HG02870 (cell line): ENCODE results near the gene KDM5C.
A peak's percentile ranks its signal among the peaks of the same experiment; 100 is the strongest.
"Not testable (repeated sequence)": the region's sequence is repeated elsewhere in the genome, so short reads cannot be mapped to it uniquely, and the experiment has no call there.

Experiments used
- ATAC-seq: cut with Tn5 transposase; IDR thresholded peaks from one replicate; pipeline ENCODE4 v1.9.1; 2021; ENCODE audit warnings: mild to moderate bottlenecking, moderate library complexity; ENCODE audit not compliant: unreplicated experiment

Gene KDM5C

DNA sequence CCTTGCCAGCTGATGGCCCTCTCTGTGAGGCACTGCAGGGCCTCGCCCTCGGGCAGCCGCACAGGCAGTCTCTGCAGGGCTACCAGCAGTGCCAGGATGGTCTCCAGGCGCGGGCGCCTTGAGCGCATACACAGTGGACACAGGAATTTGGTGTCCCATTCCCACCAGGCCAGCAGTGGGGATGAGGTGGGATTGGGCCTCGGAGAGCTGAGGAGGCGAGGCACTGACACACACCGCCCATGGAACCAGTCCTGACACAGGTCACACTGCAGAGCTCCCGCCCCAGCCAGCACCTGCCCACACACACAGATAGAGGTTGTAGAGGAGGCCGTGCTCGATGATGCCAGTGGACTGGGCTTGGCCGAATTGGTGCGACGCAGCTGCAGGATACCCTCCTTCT, 30.7 kb downstream of the KDM5C start:
- no peak for ATAC-seq

DNA sequence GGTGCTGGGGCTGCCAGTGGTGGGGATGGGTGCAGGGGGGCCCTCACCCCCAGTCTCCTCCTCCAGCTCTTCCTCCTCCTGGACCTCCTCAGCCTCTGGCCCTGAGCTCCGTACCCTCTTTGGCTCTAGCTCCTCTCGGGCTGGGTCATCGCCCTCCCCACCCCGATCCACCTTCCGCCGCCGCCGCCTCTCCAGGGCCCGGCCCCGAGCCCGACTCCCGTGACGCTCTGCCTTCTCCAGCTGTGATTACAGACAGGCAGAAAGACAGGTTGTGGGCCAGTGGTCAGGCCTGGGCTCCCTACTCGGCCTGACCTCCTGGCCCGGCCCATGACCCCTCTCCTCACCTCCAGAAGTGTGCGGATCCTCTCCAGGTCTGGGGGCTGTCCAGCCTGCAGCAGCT, 31.9 kb downstream of the KDM5C start:
- ATAC-seq: no peak

DNA sequence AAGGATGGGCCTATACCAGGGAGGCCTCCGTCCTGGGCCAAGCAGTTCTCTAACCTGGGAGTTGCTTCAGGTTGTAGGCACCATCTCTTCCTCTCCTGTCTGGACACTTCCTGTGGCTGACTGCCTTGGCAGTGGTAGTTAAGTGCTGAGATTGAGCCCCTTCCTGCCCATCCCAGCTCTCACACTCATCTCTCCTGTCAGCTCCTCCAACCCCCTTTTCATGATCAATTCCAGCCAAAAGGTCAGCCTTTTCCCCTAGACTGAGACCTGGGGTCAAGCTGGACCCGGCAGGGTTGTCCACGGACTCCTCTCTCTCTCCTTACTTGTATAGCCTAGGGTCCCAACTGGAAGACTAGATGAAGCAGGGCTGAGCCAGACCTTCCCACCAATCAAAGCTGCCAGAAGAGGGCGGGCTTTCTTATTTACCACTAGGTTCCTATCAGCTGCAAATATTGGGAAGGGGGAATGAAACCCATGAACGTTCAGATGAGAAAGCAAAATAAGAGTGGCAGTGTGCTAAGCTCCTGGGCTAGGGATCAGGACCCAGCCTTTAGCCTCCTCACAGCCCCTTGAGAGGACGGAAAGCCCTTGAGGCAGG, 34.5 kb downstream of the KDM5C start:
- ATAC-seq: no peak

DNA sequence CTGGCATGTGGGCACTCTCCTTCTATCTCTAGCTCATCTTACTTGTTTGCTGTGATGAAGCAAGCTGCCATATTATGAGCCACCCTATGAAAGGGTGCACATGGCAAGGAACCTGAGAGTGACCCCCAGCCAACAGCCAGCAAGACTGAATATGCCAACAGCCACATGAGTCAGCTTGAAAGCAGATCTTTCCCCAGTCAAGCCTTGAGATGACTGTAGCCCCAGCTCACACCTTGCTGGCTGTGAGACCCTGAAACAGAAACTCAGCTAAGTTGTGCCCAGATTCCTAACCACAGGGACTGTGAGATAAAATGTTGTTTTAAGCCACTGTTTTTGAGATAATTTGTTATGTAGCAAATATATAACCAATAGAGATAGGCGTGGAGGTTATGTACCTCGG, 36.2 kb downstream of the KDM5C start:
- peak; percentile 77 for ATAC-seq

DNA sequence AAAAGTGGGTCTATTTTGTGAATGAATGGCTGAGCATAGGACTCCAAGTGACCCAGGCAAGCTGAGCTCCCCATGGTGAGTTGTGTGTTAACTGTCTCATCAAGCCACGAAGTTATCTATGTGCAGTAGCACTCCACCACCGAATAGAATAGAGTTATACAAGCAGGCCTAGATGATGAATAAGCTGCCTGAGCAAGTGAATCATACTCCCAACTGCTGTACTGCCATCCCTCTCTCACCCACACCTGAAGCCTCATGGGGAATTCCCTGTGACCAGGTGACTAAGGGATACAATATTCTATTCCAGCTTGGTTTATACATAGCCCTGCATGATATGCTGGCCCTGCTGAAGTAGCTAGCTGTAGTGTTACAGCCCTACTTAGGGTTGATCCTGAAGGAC, 38.7 kb downstream of the KDM5C start:
- no peak for ATAC-seq

DNA sequence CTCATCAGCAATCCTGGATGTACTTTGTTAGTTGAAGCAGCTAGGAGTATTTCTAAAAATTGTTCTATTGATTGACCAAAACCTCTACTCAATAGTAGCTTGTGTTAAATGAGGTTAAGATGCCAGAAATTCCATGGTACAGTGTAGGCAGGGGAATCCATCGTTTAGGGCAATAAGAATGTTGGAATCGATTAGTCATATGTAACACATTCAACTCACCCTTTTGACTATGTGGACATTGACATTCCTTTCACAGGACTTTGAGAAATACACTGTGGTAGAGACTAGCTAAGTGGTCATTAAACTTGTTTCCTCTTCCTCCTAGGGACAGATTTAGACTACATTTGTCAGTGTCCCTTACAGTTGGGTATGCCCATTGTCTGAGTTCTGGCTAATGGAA, 40.2 kb downstream of the KDM5C start:
- ATAC-seq: no peak

DNA sequence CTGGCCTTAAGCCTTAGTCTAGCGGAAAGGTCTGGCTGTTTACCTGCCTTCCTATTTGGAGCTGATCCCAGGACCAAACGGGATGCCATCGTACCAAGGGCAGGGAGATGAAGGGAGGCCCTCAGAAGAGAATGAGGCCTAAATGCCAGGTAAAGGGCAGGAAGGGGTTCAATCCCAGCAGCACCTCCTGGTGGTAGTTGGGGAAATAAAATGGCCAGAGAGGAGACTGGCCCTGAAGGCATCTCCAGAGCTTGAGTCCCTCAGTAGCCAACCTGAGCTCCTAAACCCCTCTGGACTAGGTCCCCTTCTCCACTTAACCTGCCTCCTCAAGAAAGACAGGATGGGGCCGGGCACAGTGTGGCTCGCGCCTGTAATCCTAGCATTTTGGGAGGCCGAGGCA, 53.7 kb downstream of the KDM5C start:
- no peak for ATAC-seq

DNA sequence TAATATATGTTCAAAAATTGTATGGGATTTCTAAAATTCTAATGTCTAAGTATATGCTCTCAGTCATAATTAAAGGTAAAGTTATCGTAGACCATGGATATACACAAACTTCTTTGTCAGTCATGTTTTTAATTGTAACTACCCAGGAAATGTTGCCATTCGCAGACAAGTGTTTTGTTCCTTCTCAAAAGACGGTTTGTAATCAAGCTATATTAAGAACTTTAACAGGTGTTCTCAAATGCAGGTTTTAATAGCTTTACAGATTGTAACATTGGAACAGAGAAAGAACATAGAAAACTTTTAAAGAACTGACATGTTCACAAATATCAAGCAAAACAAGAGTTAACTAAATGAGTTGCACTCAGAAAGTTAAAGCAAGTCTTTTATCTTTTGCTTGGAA, 58.9 kb downstream of the KDM5C start:
- no peak for ATAC-seq

DNA sequence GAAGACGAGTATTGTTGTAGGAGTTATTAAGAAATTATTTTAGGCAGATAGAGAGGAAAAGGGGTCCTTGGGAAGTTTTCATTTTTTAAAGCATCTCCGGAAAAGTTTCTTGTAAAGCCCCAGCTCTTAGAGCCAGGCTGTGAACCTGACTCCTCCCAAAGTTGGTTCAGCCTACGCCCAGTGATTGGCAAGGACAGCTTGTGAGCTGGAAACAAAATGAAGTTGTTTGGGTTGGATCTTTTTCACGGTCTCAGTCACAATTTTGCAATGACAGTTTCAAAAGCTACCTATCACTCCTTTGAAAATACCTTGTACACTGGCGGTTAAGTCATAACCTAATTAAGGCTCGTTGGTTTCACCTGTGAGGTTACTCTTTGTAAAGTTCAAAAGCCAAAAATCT, 60.4 kb downstream of the KDM5C start:
- not testable (repeated sequence) for ATAC-seq

DNA sequence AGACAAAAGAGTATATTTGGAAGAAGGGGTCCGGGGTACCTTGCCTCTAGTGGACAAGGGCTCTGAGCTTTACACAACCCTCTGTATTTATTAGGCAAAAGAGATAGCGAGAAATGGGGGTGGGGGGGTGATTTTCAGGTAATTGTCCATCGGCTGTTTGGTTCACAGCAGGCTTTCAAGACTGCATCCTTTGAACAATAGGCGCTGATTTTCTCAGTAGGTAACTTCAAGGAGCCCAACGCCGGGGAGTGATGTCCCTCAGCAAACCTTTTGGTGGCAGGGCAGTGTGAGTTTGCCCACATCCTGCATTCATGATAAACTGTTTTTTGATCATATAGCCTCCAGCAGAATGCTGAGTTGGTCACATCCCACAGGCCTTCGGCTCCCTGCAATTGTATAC, 61.6 kb downstream of the KDM5C start:
- ATAC-seq: no peak

DNA sequence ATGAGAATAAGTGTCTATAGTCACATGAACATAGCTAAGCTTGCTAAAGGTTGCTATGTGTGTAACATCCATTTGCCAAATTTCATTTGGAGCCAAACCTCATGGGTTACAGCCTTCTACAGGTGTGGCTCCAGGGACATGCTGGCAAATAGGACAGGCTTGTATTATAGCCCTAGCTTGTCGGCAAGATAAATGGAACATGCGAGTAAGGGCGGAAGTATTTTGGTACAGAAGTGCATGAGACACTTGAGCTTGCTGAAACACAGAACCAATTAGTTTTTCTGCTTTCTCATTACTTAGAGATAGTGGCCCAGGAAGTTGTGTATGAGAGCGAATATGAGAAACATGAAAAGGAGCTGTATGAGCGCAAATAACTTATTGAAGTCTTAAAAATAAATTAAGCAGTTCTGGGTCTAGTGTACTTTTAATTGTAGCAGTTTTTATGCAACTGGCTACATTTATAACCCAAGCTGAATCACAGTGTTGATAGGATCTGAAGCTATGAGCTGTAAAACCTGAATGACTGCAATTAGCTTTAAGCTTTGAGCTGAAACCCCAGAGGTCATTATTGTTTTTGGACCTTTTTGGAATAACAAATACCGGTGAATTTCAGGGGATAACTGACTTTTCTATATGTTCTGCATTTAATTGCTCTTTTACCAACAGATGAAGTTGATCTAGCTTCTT, 64.6 kb downstream of the KDM5C start:
- no peak for ATAC-seq

DNA sequence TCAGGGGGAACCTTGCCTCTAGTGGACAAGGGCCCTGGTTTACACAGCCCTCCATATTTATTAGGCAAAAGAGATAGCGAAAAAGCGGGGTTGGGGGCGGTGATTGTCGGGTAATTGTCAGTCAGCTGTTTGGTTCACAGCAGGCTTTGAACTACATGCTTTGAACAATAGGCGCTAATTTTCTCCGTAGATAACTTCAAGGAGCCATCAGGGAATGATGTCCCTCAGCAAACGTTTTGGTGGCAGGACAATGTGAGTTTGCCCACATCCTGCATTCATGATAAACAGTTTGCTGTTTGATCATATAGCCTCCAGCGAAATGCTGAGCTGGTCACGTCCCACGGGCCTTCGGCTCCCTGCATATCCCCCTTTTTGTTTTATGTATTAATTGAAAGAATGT, 65.8 kb downstream of the KDM5C start:
- ATAC-seq: no peak

DNA sequence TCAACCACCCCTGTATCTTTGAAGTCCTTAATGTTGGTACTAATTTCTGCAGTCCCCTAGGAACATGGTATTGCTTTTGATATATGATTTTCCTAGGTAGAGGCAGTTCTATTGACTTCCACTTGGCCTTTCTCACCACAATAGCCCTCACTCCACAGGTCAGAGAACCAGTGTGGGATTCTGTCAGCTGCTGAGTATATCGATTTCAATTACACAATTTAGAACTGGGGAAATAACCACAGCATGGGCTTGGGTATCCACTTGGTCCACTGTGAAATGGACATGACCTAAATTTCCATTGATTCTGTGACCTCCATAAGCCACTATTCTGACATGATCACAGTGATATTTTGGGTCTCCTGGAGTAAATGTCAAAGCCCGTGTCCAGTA, 68.8 kb downstream of the KDM5C start:
- no peak for ATAC-seq

DNA sequence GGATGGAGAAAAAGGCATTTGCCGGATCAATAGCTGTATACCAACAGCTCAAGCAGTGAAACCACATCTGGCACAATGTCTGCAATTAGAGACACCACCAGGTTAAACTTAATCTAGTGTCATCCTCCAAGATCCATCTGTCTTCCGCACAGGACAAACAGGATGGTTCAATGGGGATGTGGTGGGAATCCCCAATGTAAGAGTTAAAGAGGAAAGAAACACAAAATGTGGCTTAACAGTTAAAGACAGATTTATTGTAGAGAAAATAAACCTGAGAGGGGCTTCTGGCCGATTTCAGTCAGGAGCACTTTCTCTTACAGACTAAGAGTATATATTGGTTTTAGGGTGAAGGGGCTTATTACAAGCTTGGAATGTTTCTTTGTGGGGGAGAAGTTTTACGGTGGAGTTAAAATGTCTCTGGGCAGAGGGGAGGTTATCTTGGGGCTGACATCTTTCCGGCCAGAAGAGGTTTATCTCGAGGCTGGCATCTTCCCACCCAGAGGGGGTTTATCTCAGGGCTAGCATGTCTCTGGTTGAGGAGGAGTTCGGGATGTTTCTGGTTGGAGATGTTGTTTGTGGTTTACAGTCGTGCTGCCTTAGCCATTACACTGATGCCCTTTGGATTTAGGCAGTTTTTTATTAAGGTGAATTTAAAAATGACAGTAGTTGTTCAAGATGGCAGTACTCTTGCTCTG, 69.3 kb downstream of the KDM5C start:
- no peak for ATAC-seq

DNA sequence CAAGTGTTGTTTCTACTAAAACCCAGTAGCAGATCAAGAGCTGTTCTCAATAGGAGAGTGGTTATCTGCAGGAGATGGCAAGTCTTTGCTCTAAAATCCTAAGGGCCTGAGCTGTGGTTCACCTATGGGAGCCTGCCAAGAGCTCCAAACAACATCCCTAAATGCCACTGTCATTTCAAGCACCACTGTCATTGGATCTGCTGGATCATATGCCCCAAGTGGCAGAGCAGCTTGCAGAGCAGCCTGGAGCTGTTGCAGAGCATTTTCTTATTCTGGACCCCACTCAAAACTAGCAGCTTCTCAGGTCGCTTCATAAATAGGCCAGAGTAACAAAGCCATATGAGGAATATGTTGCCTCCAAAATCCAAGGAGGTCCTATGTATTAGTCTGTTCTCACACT, 71.4 kb downstream of the KDM5C start:
- ATAC-seq: no peak
